SKM-1 (cell line): Measurements from ENCODE around the gene BTG2.

Source experiments
- DNase-seq: peaks from one replicate; lab custom pipeline; 2025; ENCODE audit not compliant: unreplicated experiment; lab: John Stamatoyannopoulos, UW

BTG2 gene

DNA sequence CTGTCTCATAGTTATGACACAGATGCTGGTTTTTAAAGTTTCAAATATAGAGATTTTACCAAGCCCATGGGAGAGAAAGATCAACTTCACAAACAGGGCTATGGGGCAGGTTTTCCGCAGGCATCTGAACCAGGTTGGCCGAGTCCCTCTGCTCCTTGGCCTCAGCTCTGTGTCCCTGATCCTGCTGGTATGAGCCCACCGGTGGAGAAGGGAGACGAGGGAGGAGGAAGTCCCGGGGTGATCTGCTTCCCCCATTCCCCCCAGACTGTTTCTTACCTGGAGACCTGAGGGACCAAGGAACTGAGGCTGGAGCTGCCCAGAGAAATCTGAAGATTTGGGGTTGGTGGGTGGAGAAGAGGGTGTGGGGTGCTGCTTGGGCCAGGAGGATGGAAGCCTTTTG, 28.9 kb upstream of the BTG2 start:
- DNase-seq, result no peak

- no peak for DNase-seq
Observed at GRCh38 chr1:203276916-203277545, 28.3 kb upstream of the BTG2 start.

DNA sequence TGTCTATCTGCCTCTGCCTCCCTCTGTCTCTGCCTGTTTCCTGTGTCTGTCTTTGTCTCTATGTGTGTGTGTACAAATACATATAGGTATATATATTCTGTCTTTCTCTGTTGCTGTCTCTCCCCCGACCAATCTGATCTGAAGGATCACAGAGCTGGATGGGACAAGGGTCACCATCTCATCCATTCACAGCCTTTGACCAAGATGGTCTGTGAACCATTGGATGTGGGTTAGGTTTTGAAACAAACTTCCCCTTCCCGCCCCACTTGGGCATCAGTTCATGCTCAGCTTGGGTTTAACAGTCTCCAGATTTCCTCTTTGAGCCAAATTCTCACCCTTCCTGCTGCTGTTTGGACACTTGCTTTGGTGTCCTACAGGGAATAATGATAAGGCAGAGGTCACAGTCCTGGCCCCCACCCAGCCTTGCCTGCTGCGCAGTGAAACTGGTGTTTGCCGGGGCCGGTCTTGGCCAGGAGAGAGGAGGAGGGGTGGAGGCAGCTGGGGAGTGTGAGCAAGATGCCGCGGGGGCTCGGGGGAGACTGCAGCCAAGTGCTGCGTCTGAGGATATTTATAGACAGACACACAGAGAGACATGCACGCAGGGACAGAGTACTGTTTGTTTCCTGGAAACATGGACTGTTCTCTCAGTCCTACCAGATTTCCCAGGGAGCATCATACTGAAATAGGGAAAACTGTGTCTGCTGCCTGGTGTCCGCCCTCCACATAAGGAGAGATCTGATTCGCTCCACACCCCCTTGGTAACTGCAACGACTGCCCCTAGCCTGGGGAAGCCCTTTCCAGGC, 27.0 kb upstream of the BTG2 start:
- peak; percentile 73 for DNase-seq

DNA sequence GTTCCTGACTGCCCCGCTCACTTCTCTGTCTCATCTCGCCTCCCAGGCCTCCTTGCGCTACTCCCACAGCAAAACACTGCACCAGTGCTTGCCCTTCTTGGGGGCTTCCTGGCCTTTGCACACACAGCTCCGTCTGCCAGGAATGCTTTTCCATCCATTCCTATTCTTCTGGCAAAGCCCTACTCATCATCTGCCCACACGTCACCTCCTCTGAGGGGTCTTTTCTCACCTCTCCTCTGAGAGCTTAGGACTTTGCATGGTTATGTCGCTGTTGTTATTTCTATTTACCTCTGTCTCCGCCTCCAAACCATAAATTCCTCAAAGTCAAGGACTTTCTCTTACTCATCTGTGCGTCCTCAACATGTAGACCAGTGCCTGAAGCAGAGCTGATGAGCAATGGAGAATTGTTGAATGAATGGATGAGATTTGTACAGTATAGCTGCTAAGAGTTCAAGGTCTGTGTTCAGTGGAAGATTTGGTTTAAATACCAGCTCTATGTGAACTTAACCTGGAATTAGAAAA, 26.4 kb upstream of the BTG2 start:
- no peak for DNase-seq

DNA sequence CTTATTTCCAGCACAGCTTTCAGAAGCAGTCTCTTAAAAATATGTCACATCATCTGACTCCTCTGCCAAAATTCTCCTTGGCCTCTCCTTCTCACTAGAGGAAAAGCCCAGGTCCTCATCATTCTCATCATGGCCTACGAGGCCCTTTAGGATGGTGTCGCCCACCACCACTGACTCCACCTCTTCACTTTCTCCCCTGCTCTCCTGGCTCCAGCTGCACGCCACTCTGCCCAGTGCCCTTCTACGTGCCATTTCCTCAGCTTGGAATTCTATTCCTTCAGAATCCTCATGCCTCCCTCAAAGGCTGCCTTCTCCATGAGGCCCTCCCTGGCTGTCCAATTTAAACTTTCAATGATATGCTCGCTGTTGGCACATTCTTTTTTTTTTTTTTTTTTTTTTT, 25.3 kb upstream of the BTG2 start:
- DNase-seq, result no peak

DNA sequence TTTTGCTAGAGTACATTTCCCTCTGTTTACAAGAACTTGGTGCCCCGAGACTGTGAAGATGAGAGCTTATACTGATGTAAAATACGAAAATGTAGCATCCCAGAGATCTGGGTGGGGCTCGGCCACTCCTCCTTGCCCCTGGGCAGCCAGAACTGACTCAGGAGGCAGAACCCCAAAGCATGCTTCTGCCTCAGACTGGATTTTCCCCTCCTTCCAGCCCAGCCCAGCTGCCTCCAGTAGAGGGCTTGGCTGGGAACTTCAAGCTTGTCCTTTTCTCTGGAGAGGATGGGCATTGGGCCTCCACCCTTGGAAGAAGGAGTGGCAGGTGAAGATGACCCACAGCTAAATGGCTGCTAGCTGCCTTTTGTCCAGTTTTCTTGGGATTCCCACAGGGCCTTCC, 24.3 kb upstream of the BTG2 start:
- no peak for DNase-seq

GRCh38 chr1:203281851-203282661, 23.3 kb upstream of the BTG2 start:
- DNase-seq, result no peak

DNA sequence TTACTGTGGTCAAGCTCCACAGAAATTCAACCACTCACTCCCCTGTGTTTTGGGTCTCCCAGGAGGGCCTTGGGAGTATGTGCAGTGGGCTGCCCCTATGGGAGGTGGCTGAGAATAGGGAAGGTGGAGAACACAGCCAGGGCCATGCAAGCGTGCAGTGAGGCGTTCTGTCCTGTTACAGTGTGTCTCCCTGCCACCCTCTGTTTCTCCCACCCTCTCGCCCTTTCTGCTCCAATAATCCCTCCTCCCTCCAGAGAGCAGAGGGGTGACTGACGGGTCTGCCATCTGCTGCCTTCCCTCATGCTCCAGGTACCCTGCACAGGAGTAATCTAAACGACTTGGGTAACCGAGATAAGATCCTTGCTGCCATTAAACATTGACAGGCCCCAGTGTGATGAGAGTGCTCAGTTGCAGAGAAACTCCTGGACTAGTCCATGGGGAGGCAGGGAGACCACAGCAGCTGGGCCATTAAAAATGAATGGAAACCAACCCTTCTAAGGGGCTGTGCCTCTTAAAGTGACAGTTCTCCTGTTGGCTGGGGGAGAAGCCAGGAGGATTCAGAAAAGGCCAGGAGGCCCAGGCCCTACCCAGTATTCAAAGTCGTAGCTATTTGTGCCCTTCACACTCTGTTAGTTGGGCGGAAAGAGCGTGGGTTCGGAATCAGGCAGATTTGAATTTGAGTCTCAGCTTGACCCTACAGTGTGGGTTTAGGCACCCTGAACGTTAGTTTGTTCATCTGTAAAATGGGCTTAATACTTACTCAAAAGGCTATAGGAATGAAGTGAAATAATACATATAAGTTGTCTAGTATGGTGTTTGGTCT, 22.4 kb upstream of the BTG2 start:
- DNase-seq, result no peak

- no peak for DNase-seq
Observed at GRCh38 chr1:203283597-203283996, 21.7 kb upstream of the BTG2 start.

GRCh38 chr1:203284411-203285123, 20.8 kb upstream of the BTG2 start:
- DNase-seq, result no peak

DNA sequence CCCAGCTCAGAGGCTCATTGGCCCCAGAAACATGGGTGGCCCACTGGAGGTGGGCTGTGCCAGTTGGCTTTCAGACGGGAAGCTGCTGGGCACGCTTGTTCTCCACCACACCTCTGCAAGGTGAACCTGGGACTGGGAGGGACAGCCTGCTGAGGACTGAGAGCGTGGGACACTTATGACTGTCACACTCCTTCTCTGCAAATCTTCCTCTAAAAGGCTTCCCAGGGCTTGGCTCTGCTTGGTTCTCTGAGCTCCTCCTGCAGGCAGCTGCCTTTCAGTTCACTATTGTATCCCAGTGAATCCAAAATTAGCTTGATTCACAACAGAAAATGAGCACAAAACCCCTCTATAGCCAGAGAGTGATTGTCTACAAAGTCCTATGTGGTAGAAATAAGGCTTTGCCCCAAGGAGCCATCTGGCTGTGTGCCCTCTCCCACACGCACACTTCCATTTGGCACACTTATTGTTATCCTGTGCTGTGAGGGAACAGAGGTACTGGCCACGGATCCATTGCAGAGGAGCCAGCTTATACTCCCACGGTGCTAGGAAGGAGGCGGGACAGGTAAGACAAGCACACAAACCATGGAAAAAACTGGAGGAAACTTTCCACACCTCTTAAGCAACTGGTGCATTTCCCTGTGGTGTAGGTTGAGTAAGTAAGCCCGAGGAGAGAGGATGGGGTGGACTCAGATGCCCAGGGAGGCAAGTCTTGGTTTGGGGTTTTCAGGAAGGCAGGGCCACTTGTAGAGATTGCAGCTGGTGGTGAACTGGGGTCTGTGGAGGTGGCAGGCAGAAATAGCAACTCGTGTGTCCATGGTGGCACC, 18.9 kb upstream of the BTG2 start:
- peak; percentile 39 for DNase-seq

GRCh38 chr1:203287109-203287893, 18.0 kb upstream of the BTG2 start:
- peak; percentile 99 for DNase-seq

- DNase-seq, result no peak
Observed at GRCh38 chr1:203287898-203288297, 17.4 kb upstream of the BTG2 start.

- no peak for DNase-seq
Observed at GRCh38 chr1:203288400-203288799, 16.9 kb upstream of the BTG2 start.

DNA sequence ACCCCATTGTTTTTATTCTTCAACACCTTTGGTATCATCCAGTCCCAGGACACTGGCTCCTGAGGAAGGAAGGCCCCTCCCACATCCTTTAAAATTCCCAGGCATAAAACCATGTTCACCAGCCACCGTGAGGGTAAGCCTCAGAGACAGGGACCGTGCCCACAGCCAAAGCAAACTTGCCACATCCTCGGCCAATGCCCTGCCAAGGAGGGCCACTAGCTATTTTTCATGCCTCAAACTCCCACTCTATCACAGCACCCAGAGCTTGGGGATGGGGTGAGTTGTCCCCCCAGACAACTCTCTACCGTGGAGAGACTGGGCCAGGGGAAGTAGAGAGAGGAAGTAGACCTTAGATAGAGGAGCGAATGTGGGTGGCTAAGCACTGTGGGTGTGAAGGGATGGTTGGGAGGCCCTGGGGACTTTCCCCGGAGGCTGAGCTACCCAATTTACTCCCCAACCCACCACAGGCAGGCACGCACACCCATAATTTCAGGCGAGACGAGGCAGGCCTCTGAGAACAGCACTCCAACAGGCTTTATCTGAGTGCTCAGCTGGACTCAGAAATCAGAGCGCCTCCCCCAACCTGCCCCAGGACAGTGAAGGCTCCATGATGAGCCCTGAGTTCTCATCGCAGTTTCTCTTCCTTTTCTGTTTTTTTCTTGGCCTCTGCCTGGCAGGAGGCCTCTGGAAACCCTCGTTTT, 15.9 kb upstream of the BTG2 start:
- DNase-seq, result peak; percentile 98

- DNase-seq, result no peak
Observed at GRCh38 chr1:203289982-203290260, 15.4 kb upstream of the BTG2 start.

GRCh38 chr1:203290261-203291089, 14.8 kb upstream of the BTG2 start:
- DNase-seq, result no peak
